ENCODE measurements around the gene SCMH1. TPM values are rescaled to one million over a fixed set of nuclear protein-coding genes. Genes with fewer than 3 reads are reported as not detected.
"Not testable (repeated sequence)": the region's sequence is repeated elsewhere in the genome, so short reads cannot be mapped to it uniquely, and the experiment has no call there.

SCMH1 gene
- total RNA-seq, 1 experiment from 2014 or later = 39.5 TPM

DNA sequence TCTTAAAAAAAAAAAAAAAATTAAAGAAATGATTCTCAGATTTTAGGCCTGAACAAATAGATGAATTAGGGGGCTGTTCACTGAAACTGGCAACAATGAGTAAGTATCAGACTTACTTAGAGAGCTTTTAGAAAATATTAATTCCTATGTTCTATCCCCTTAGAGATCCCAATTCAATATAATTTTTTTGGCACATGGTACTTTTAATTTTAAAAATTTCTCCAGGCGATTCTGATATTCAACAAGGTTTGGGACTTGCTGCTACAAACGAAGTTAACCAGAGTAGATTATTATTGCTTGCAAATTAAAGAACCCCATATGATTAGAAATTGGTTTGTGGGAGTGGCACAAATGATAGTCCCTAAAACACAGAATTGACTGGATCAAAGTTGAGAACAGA is 11.4 kb downstream of the SCMH1 start:
- Histone ChIP-seq H3K4me3 (no peak overlapping the region), H3K4me1 (replicated peaks; ENCODE audit: insufficient read depth) (no peaks in the 10 kb centered on the region), H3K27ac (no peak overlapping the region), H3K27me3 (ENCODE audit: insufficient read depth, low read depth) (no peaks in the 10 kb centered on the region), H3K79me2 (ENCODE audit: low read depth) (no peaks in the 10 kb centered on the region), H4K20me1 (ENCODE audit: insufficient read depth) (no peaks in the 10 kb centered on the region), H2AFZ (no peak overlapping the region), H3K9me2 (ENCODE audit: insufficient read depth) (no peaks in the 10 kb centered on the region), H3K9me3 (ENCODE audit: insufficient read depth, low read depth) (no peaks in the 10 kb centered on the region), H3F3A (ENCODE audit: insufficient read depth, low read depth) (no peaks in the 10 kb centered on the region), H3K4me2 (no peak overlapping the region), H3K36me3 (ENCODE audit: low read depth) (no peaks in the 10 kb centered on the region)
- POLR2A ChIA-PET (ENCODE audit: unreplicated experiment) = no interaction called here
- CTCF ChIA-PET = no interaction called here
- no TSS peak for BruUV-seq (replicated peaks)
- DNase-seq = no peak
- TF ChIP-seq, protein P1, sequence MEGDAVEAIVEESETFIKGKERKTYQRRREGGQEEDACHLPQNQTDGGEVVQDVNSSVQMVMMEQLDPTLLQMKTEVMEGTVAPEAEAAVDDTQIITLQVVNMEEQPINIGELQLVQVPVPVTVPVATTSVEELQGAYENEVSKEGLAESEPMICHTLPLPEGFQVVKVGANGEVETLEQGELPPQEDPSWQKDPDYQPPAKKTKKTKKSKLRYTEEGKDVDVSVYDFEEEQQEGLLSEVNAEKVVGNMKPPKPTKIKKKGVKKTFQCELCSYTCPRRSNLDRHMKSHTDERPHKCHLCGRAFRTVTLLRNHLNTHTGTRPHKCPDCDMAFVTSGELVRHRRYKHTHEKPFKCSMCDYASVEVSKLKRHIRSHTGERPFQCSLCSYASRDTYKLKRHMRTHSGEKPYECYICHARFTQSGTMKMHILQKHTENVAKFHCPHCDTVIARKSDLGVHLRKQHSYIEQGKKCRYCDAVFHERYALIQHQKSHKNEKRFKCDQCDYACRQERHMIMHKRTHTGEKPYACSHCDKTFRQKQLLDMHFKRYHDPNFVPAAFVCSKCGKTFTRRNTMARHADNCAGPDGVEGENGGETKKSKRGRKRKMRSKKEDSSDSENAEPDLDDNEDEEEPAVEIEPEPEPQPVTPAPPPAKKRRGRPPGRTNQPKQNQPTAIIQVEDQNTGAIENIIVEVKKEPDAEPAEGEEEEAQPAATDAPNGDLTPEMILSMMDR (conservative IDR thresholded peaks at IDR 0.05) = no peak
- intact Hi-C loops (cut with micrococcal nuclease; ENCODE audit: unreplicated experiment) = no loop called here

DNA sequence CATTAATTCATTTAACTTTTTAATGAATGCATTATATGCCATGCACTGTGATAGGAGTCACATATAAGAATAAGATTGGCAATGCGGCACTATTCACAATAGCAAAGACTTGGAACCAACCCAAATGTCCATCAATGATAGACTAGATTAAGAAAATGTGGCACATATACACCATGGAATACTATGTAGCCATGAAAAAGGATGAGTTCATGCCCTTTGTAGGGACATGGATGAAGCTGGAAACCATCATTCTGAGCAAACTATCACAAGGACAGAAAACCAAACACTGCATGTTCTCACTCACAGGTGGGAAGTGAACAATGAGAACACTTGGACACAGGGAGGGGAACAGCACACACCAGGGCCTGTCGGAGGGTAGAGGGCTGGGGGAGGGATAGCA is 12.9 kb downstream of the SCMH1 start:
- BruUV-seq (replicated peaks); H3K9me2 ChIP-seq (ENCODE audit: insufficient read depth); H3K4me3 ChIP-seq; intact Hi-C loops (cut with micrococcal nuclease; ENCODE audit: unreplicated experiment); H3K9me3 ChIP-seq (ENCODE audit: insufficient read depth, low read depth); H3K79me2 ChIP-seq (ENCODE audit: low read depth); H3K4me2 ChIP-seq; H2AFZ ChIP-seq; DNase-seq; H4K20me1 ChIP-seq (ENCODE audit: insufficient read depth); H3F3A ChIP-seq (ENCODE audit: insufficient read depth, low read depth); H3K4me1 ChIP-seq (replicated peaks; ENCODE audit: insufficient read depth); POLR2A ChIA-PET (ENCODE audit: unreplicated experiment); H3K27ac ChIP-seq; H3K36me3 ChIP-seq (ENCODE audit: low read depth); H3K27me3 ChIP-seq (ENCODE audit: insufficient read depth, low read depth): not testable (repeated sequence)
- CTCF ChIA-PET = interaction anchor here (0.7 kb wide), 1 partner anchor 1004 kb away, joined by 3 read pairs; no protein-coding TSS in a partner anchor

DNA sequence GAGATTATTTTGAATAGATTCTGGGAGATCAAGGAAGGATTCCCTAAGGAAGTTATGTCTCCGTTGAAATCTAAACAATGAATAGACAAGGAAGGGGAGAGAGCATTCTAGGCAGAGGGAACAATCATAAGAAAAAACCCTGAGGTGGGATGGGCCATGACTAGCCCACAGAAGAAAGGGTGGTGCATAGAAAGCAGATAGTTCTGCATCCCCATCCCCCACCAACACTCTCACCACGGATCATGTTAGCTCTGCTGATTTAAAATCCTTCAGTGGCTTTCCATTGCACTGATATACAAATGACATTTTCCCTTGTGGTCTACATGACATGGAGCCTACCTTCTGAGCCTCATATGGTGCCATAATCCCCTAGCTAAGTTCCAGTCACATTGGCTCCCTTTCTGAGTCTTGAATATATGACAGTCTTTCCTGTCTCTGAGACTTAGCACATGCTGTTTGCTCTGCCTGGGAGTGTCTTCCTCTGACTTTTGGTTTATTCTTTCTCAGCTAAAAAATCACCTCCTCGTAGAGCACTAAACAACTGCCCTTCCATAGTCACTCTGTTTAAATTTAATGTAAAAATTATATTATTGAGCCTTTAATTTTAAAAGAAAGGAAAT is 15.2 kb downstream of the SCMH1 start:
- DNase-seq = no peak
- POLR2A ChIA-PET (ENCODE audit: unreplicated experiment) = no interaction called here

More for the DNA sequence above, 15.2 kb downstream of the SCMH1 start:
- Histone ChIP-seq H3K27ac (no peak overlapping the region), H3K4me2 (no peak overlapping the region), H3K36me3 (ENCODE audit: low read depth) (no peaks in the 10 kb centered on the region), H3K9me3 (ENCODE audit: insufficient read depth, low read depth) (no peaks in the 10 kb centered on the region), H2AFZ (no peak overlapping the region), H3F3A (ENCODE audit: insufficient read depth, low read depth) (no peaks in the 10 kb centered on the region), H3K9me2 (ENCODE audit: insufficient read depth) (no peaks in the 10 kb centered on the region), H3K79me2 (ENCODE audit: low read depth) (no peaks in the 10 kb centered on the region; the same call in 1 of the 2 replicates), H4K20me1 (ENCODE audit: insufficient read depth) (no peaks in the 10 kb centered on the region), H3K27me3 (ENCODE audit: insufficient read depth, low read depth) (no peaks in the 10 kb centered on the region), H3K4me1 (replicated peaks; ENCODE audit: insufficient read depth) (no peaks in the 10 kb centered on the region), H3K4me3 (no peak overlapping the region)
- intact Hi-C loops (cut with micrococcal nuclease; ENCODE audit: unreplicated experiment) = no loop called here
- CTCF ChIA-PET = interaction anchor here (0.6 kb wide), 1 partner anchor 40 kb away, joined by 6 read pairs; no protein-coding TSS in a partner anchor
- TF ChIP-seq EZH2 (IDR thresholded peaks at IDR 0.05; ENCODE audit: low read depth) = no peak
- TF ChIP-seq, protein P1 (conservative IDR thresholded peaks at IDR 0.05) = no peak
- BruUV-seq (replicated peaks) = no TSS peak
